Hepatocyte (in vitro differentiated cells): ENCODE data around the gene FAM180A.

Experiments used
- CTCF ChIP-seq: fragments of 200-600 bp; sonication (generic); IDR thresholded peaks from 2 replicates; pipeline ENCODE4 v1.5.1; 2016; ENCODE audit warnings: antibody characterized with exemption, mild to moderate bottlenecking; ENCODE audit not compliant: poor library complexity
- EZH2phosphoT487 ChIP-seq: fragments of 200-600 bp; sonication (generic); IDR thresholded peaks from one replicate; pipeline ENCODE4 v1.6.1; 2018; ENCODE audit warnings: antibody characterized with exemption, mild to moderate bottlenecking, low read depth, moderate library complexity; ENCODE audit not compliant: unreplicated experiment, severe bottlenecking

- no peak for TF ChIP-seq CTCF
- no peak for TF ChIP-seq EZH2phosphoT487
Observed at GRCh38 chr7:135706038-135706742, 42.4 kb downstream of the FAM180A start.
